Psoas muscle (tissue), 8 donors: ENCODE results near the gene KCNAB1. TPM values are rescaled to one million over a fixed set of nuclear protein-coding genes. Genes with fewer than 3 reads are reported as not detected.

Experiments used
- ATAC-seq, 4 donors: fragments of 200-7000 bp; cut with Tn5 transposase; one replicate each; pipeline ENCODE4 v1.9.1; 2020; ENCODE audit warnings: moderate library complexity in 3 of 4, mild to moderate bottlenecking in 2 of 4
- DNase-seq, 2 donors: peaks; one replicate each; pipeline ENCODE4 v3.0.0-alpha.2; 2020
- H3K27ac ChIP-seq: fragments of 200-600 bp; one replicate; pipeline ENCODE4 v1.8.0; 2022
- H3K27me3 ChIP-seq, 3 donors: fragments of 200-600 bp in 1 of 3; one replicate each; pipeline versions ENCODE4 v1.6.1 to v1.8.0; 2013 to 2022; ENCODE audit warnings: low read length in 2 of 3, mild to moderate bottlenecking in 2 of 3, moderate library complexity in 1 of 3; ENCODE audit not compliant: insufficient read depth in 3 of 3
- H3K36me3 ChIP-seq, 2 donors: fragments of 200-600 bp in 1 of 2; one replicate each; pipeline versions ENCODE4 v1.6.1 to v1.8.0; 2013 to 2022; ENCODE audit warnings: low read depth in 1 of 2, mild to moderate bottlenecking in 1 of 2, moderate library complexity in 1 of 2; ENCODE audit not compliant: insufficient read depth in 1 of 2
- H3K4me1 ChIP-seq: fragments of 200-600 bp; one replicate; pipeline ENCODE4 v1.8.0; 2022
- H3K4me3 ChIP-seq: fragments of 200-600 bp; one replicate; pipeline ENCODE4 v1.8.0; 2022; ENCODE audit warnings: mild to moderate bottlenecking
- H3K9me3 ChIP-seq: fragments of 200-600 bp; one replicate; pipeline ENCODE4 v1.8.0; 2022
- WGBS, 3 donors: extraction: QIAGEN DNeasy Blood & Tissue Kit; methylation state at CpG; one replicate each; pipeline versions ENCODE4 v1.1.6 to v1.1.7; 2013; 5-methylcytosine and 5-hydroxymethylcytosine counted together
- intact Hi-C, 2 donors: fragments of 100-400 bp; cut with DNase I; formaldehyde crosslinking; loops; one replicate each; pipeline versions ENCODE4 v1.11.0 to v1.14.2; 2022
- polyA plus RNA-seq, 3 donors: library from polyadenylated mRNA; stranded (reverse); fragments of 200-250 nt; gene quantifications; one replicate each; pipeline ENCODE4 v1.2.3, GENCODE V29; 2013
- total RNA-seq, 4 donors: library from RNA; stranded (reverse); fragmentation: NEBNext Ultra II Directional in 2 of 4; extraction: Animal tissue kit (Norgen Biotek cat#: 25700) in 2 of 4; gene quantifications; one replicate each; pipeline versions ENCODE4 v1.2.1 to v1.2.4, GENCODE V29; 2021 to 2023
- TF ChIP-seq, protein P1 (sequence below): fragments of 200-600 bp; IDR thresholded peaks from one replicate; pipeline ENCODE4 v1.8.0; 2022; ENCODE audit warnings: antibody characterized with exemption
- donor health status: healthy with polysubstance abuse.
- donor health status: DM: no; HTN: no; CAD: no; lungs with moderate emphysema.
- donor health status: Bipolar disorder and iron deficiency.
- donor health status: healthy.
- donor health status: DM: yes; HTN: yes; CAD: no.
- donor health status: DM: no; HTN: no; CAD: no.
- donor health status: DM: no; HTN: no; CAD: no.
- donor health status: DM: yes; HTN: yes; CAD: no.

The KCNAB1 gene
- total and polyA plus RNA-seq, 7 donors: 0.66 to 3.1 (median 0.91) TPM

- Histone ChIP-seq H3K36me3 (no peaks in the 10 kb centered on the region), H3K27me3 (no peaks in the 10 kb centered on the region), H3K4me1 (no peaks in the 10 kb centered on the region), H3K27ac (no peak overlapping the region), H3K9me3 (no peaks in the 10 kb centered on the region), H3K4me3 (no peak overlapping the region)
- TF ChIP-seq, protein P1, sequence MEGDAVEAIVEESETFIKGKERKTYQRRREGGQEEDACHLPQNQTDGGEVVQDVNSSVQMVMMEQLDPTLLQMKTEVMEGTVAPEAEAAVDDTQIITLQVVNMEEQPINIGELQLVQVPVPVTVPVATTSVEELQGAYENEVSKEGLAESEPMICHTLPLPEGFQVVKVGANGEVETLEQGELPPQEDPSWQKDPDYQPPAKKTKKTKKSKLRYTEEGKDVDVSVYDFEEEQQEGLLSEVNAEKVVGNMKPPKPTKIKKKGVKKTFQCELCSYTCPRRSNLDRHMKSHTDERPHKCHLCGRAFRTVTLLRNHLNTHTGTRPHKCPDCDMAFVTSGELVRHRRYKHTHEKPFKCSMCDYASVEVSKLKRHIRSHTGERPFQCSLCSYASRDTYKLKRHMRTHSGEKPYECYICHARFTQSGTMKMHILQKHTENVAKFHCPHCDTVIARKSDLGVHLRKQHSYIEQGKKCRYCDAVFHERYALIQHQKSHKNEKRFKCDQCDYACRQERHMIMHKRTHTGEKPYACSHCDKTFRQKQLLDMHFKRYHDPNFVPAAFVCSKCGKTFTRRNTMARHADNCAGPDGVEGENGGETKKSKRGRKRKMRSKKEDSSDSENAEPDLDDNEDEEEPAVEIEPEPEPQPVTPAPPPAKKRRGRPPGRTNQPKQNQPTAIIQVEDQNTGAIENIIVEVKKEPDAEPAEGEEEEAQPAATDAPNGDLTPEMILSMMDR: no peak
- intact Hi-C loops: no loop called here
- ATAC-seq (no peak), DNase-seq (no peak)
- WGBS, 3 donors: 57 to 68% (median 57%) methylated on average over 5 of the region's 5 CpGs
Observed at GRCh38 chr3:156472684-156473083, 352.3 kb downstream of the KCNAB1 start.

DNA sequence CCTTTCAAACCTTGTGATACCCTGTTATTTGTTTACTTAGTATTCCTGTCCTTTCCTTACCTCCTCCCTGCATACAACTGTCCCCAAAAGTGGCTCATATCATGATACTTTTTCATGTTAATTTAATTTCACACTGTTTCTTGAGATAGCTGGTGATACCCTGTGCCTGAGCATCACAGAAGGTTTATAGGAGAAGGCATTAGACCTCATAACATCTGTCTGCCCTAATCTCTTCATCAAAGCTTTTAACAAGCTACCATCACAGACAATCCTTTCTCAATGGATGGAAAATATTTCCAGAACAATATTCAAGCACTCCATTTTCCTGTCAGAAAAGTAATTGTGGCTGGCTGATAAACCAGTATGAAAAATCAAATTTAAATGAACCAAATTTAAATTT, 353.0 kb downstream of the KCNAB1 start:
- H3K4me1 ChIP-seq: no peaks in the 10 kb centered on the region
- H3K36me3 ChIP-seq: no peaks in the 10 kb centered on the region
- no peak for ATAC-seq
- TF ChIP-seq, protein P1: no peak
- H3K4me3 ChIP-seq: no peak overlapping the region
- intact Hi-C loops: no loop called here
- DNase-seq: no peak
- H3K9me3 ChIP-seq: no peaks in the 10 kb centered on the region
- H3K27me3 ChIP-seq: no peaks in the 10 kb centered on the region
- no peak overlapping the region for H3K27ac ChIP-seq

DNA sequence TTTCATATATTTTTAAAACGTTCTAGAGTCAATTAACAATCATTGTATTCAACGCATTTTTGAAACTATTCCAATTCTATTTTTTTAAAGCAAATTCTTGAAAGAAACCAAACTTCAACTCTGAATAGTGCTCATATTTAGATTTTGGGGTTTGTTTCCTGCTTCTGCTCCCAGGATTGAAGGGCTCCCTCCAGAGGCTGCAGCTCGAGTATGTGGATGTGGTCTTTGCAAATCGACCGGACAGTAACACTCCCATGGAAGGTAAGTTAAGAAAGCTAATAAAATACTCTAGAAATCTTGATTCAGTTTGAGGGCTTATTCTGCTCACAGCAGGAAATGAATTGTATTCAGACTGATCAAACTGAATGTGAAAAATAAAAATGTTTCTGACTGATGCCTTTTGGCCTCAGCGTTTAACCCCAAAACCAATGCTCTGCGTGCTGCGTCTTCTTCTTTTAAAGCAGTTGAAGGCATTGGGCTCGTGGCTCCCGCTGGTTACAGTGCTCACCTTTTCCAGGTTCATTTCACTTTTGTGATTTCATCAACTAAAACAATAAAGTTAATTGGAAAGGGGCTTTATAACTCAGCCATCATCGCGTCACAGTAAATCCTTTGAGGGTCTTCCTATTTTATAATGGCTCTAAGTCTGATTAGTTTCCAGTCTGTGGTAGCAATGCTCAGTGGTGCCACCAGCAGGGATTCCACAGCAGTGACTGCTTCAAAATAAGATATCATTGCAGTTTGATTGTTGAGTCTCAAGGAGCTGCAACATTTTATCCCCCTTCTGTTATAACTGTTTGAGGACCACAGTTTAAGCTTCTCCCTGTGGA, 354.4 kb downstream of the KCNAB1 start:
- 63 to 66% (median 66%) methylated on average over 12 of the region's 12 CpGs for WGBS, 3 donors
- TF ChIP-seq, protein P1: peak; percentile 21
- no peak for ATAC-seq
- H3K36me3 ChIP-seq: no peaks in the 10 kb centered on the region
- intact Hi-C loops: no loop called here
- H3K27me3 ChIP-seq: no peaks in the 10 kb centered on the region
- no peak overlapping the region for H3K4me3 ChIP-seq
- no peak overlapping the region for H3K27ac ChIP-seq
- no peaks in the 10 kb centered on the region for H3K9me3 ChIP-seq
- DNase-seq: no peak
- H3K4me1 ChIP-seq: no peaks in the 10 kb centered on the region

- no peak for ATAC-seq
- Histone ChIP-seq H3K4me1 (no peaks in the 10 kb centered on the region), H3K36me3 (no peaks in the 10 kb centered on the region), H3K4me3 (no peak overlapping the region), H3K27me3 (no peaks in the 10 kb centered on the region), H3K9me3 (no peaks in the 10 kb centered on the region), H3K27ac (no peak overlapping the region)
- intact Hi-C loops: no loop called here
- TF ChIP-seq, protein P1: no peak
- DNase-seq: no peak
- 82 to 94% (median 92%) methylated on average over 1 of the region's 1 CpG for WGBS, 3 donors
Observed at GRCh38 chr3:156477323-156477722, 356.9 kb downstream of the KCNAB1 start.

- H3K9me3 ChIP-seq: no peaks in the 10 kb centered on the region
- DNase-seq (no peak), ATAC-seq (no peak)
- TF ChIP-seq, protein P1: no peak
- H3K27me3 ChIP-seq: no peaks in the 10 kb centered on the region
- WGBS, 3 donors: 54 to 59% (median 56%) methylated on average over 2 of the region's 2 CpGs
- H3K36me3 ChIP-seq: no peaks in the 10 kb centered on the region
- no peak overlapping the region for H3K4me3 ChIP-seq
- H3K27ac ChIP-seq: no peak overlapping the region
- H3K4me1 ChIP-seq: no peaks in the 10 kb centered on the region
- intact Hi-C loops: no loop called here
Observed at GRCh38 chr3:156478891-156479290, 358.5 kb downstream of the KCNAB1 start.
